Measurements from ENCODE around the gene RPE. TPM values are rescaled to one million over a fixed set of nuclear protein-coding genes. Genes with fewer than 3 reads are reported as not detected.

Gene RPE
- total RNA-seq, 8 experiments from 2014 or later = 25.7 to 56.6 (median 40.6) TPM

DNA sequence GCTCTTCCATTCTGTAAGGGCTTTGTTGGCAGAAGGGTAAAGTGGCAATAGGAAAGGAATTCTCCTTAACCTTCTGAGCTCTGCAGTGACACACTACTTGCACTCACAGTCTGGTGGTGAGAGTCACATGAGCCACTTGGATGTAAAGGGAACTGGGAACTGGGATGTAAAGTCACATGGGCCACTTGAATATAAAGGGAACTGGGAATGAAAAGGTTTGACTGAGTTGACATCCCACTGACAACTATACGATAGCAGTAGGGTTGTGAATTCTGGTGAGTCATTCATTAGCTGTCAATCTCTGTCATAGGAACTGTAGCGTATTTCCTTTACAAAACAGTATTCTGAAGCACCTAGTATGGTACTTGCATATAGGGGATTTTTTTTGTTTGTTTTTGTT is 5.5 kb downstream of the RPE start:
- WGBS, 10 experiments = 83 to 100% (median 100%) methylated on average over 1 to 2 of the region's 2 CpGs; no CpG with 5 or more reads in 3 of the 10 experiments
- H3K27ac ChIP-seq = no peak overlapping the region
- peak in 4 of 8 experiments; percentile 40 to 81 (median 47) for ATAC-seq (replicated peaks in 6 of 8)
- in situ Hi-C loops (cut with MboI; ENCODE audit: low pct_unique_long_range_greater_than_20kb in 2 of 9, low sequenced_read_pairs in 9 of 9, unreplicated experiment in 9 of 9) = no loop called here
- peaks cover 7 to 18% of the 10 kb centered on the region in 2 donors for H3K4me1 ChIP-seq (replicated peaks in 1 of 2)
- no peak overlapping the region for H3K4me3 ChIP-seq

GRCh38 chr2:210009126-210009525 is 6.7 kb downstream of the RPE start:
- 63 to 100% (median 78%) methylated on average over 3 to 6 of the region's 6 CpGs for WGBS, 10 experiments
- no peak overlapping the region for H3K27ac ChIP-seq
- in situ Hi-C loops (cut with MboI; ENCODE audit: low pct_unique_long_range_greater_than_20kb in 2 of 9, low sequenced_read_pairs in 9 of 9, unreplicated experiment in 9 of 9) = no loop called here
- no peak for ATAC-seq (replicated peaks in 6 of 8)
- H3K4me3 ChIP-seq = no peak overlapping the region
- peaks cover 0 to 8% of the 10 kb centered on the region in 2 donors for H3K4me1 ChIP-seq (replicated peaks in 1 of 2)

GRCh38 chr2:210009896-210010295 is 7.5 kb downstream of the RPE start:
- no peak overlapping the region for H3K4me3 ChIP-seq
- in situ Hi-C loops (cut with MboI; ENCODE audit: low pct_unique_long_range_greater_than_20kb in 2 of 9, low sequenced_read_pairs in 9 of 9, unreplicated experiment in 9 of 9) = no loop called here
- 80 to 100% (median 94%) methylated on average over 1 to 3 of the region's 3 CpGs; no CpG with 5 or more reads in 1 of the 10 experiments for WGBS, 10 experiments
- H3K4me1 ChIP-seq (replicated peaks in 1 of 2) = peaks cover 0 to 5% of the 10 kb centered on the region in 2 donors
- H3K27ac ChIP-seq = no peak overlapping the region
- ATAC-seq (replicated peaks in 6 of 8) = no peak

DNA sequence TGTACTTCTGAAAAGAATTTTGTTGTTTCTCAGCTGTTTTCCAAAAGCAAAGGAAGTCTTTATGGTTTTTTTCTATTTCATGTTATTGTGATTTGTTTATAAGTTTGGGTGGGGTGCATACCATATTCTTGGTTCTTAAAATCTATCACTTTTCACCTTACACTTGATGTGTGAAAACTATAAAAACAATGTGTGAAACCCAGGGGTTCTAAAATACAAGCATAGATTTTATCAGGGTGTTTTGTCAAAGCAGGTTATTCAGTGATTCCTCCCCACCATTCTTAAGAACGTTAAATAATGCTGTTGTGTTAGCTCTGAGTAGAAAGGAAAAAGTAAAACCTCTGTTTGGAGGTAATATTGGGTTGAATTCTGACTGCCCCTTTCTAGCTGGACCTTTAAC is 17.7 kb downstream of the RPE start:
- in situ Hi-C loops (cut with MboI; ENCODE audit: low pct_unique_long_range_greater_than_20kb in 2 of 9, low sequenced_read_pairs in 9 of 9, unreplicated experiment in 9 of 9) = no loop called here
- no peak overlapping the region for H3K4me3 ChIP-seq
- ATAC-seq (replicated peaks in 6 of 8) = no peak
- no peaks in the 10 kb centered on the region for H3K4me1 ChIP-seq (replicated peaks in 1 of 2)
- 80 to 100% (median 100%) methylated on average over 1 of the region's 1 CpG; no CpG with 5 or more reads in 2 of the 10 experiments for WGBS, 10 experiments
- H3K27ac ChIP-seq = no peak overlapping the region

DNA sequence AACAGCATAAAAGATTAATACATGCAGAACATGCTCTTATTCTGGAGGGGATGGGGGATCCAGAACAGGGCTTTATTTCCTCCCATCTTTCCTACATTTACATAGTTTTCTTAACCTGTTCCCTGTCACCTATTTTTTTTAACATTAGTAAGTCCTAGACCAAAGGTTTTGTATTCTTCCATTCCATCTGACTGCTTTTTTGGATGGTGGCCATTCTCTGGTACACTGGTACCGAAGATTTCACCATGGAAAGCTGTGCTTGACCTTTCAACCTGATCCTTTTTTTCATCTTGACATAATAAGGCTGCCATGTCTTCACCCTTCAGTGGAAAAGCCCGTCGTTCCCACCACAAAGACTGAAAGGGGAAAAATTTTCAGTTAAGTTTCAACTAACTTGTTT is 20.4 kb downstream of the RPE start:
- WGBS, 10 experiments = 67 to 100% (median 88%) methylated on average over 2 to 3 of the region's 3 CpGs; no CpG with 5 or more reads in 2 of the 10 experiments
- no peak for ATAC-seq (replicated peaks in 6 of 8)

DNA sequence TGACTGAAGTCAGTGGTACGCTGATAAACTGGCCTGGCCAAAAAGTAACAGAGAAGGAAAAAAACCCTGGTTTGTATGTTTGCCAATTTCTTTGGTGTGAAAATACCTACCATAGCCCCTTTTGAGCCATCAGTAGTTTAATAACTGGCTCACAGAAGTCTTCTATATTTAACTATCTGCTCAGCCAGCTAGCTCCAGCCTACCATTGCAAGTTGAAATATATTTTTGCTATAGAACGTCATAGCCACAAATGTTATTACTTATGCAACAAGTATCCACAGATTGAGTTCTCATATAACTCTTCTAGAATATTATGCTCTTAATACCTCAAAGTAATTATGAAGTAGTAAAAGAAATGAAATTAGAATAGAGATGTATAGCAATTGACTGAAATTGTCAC is 25.2 kb downstream of the RPE start:
- no peaks in the 10 kb centered on the region for H3K4me1 ChIP-seq (replicated peaks in 1 of 2)
- in situ Hi-C loops (cut with MboI; ENCODE audit: low pct_unique_long_range_greater_than_20kb in 2 of 9, low sequenced_read_pairs in 9 of 9, unreplicated experiment in 9 of 9) = no loop called here
- H3K4me3 ChIP-seq = no peak overlapping the region
- H3K27ac ChIP-seq = no peak overlapping the region
- 73 to 100% (median 100%) methylated on average over 1 to 2 of the region's 2 CpGs; no CpG with 5 or more reads in 1 of the 10 experiments for WGBS, 10 experiments
- ATAC-seq (replicated peaks in 6 of 8) = no peak

More for the DNA sequence above, 20.4 kb downstream of the RPE start:
- H3K4me1 ChIP-seq (replicated peaks in 1 of 2) = no peaks in the 10 kb centered on the region
- no peak overlapping the region for H3K4me3 ChIP-seq
- in situ Hi-C loops (cut with MboI; ENCODE audit: low pct_unique_long_range_greater_than_20kb in 2 of 9, low sequenced_read_pairs in 9 of 9, unreplicated experiment in 9 of 9) = no loop called here
- no peak overlapping the region for H3K27ac ChIP-seq

GRCh38 chr2:210028178-210028577 is 25.7 kb downstream of the RPE start:
- ATAC-seq (replicated peaks in 6 of 8) = no peak
- no peaks in the 10 kb centered on the region for H3K4me1 ChIP-seq (replicated peaks in 1 of 2)
- in situ Hi-C loops (cut with MboI; ENCODE audit: low pct_unique_long_range_greater_than_20kb in 2 of 9, low sequenced_read_pairs in 9 of 9, unreplicated experiment in 9 of 9) = no loop called here
- WGBS, 10 experiments = 70 to 100% (median 89%) methylated on average over 1 to 2 of the region's 2 CpGs
- H3K27ac ChIP-seq = no peak overlapping the region
- no peak overlapping the region for H3K4me3 ChIP-seq

DNA sequence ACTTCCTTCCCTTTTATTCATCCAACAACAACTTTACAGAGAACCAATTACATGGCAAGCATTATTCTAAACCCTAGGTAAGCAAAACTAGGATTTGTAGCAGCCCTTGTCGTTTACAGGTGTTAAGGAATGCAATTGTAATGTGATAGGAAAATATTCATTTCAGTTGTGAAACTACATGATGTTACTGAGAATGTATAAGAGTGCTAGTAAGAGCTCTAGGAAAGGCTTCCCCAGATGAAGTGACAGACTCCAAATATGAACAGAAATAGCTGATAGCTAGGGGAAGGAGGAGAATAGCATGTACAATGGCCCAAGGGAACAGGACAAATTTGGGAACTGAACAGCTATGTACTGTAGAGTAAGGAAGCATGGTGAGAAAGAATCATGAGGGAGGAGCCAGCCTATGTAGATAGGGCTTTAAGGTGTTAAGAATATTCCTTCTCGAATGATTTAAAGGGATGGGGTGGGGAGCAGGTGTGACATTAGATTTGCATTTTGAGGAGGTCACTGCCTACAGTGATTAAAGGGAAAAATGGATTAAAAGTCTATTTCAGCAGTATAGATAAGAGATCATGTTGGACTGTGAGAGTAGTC is 31.7 kb downstream of the RPE start:
- in situ Hi-C loops (cut with MboI; ENCODE audit: low pct_unique_long_range_greater_than_20kb in 2 of 9, low sequenced_read_pairs in 9 of 9, unreplicated experiment in 9 of 9) = no loop called here
- Histone ChIP-seq H3K4me3 (no peak overlapping the region), H3K27ac (no peak overlapping the region), H3K4me1 (replicated peaks in 1 of 2) (no peaks in the 10 kb centered on the region)
- no peak for ATAC-seq (replicated peaks in 6 of 8)
- WGBS, 10 experiments = 65 to 100% (median 83%) methylated on average over 1 to 2 of the region's 2 CpGs; no CpG with 5 or more reads in 1 of the 10 experiments

- in situ Hi-C loops (cut with MboI; ENCODE audit: low pct_unique_long_range_greater_than_20kb in 2 of 9, low sequenced_read_pairs in 9 of 9, unreplicated experiment in 9 of 9) = no loop called here
- 86 to 100% (median 93%) methylated on average over 1 to 4 of the region's 4 CpGs; no CpG with 5 or more reads in 2 of the 10 experiments for WGBS, 10 experiments
Observed at GRCh38 chr2:210035679-210036078, 33.2 kb downstream of the RPE start.

GRCh38 chr2:210038078-210038477 is 35.6 kb downstream of the RPE start:
- in situ Hi-C loops (cut with MboI; ENCODE audit: low pct_unique_long_range_greater_than_20kb in 2 of 9, low sequenced_read_pairs in 9 of 9, unreplicated experiment in 9 of 9) = no loop called here
- 95 to 100% (median 100%) methylated on average over 1 to 3 of the region's 3 CpGs; no CpG with 5 or more reads in 1 of the 10 experiments for WGBS, 10 experiments
- ATAC-seq (replicated peaks in 6 of 8) = no peak
- Histone ChIP-seq H3K27ac (no peak overlapping the region), H3K4me1 (replicated peaks in 1 of 2) (no peaks in the 10 kb centered on the region), H3K4me3 (no peak overlapping the region)

More at GRCh38 chr2:210035679-210036078, 33.2 kb downstream of the RPE start:
- Histone ChIP-seq H3K4me3 (no peak overlapping the region), H3K4me1 (replicated peaks in 1 of 2) (no peaks in the 10 kb centered on the region), H3K27ac (no peak overlapping the region)
- no peak for ATAC-seq (replicated peaks in 6 of 8)

GRCh38 chr2:210046851-210047500 is 44.5 kb downstream of the RPE start:
- in situ Hi-C loops (cut with MboI; ENCODE audit: low pct_unique_long_range_greater_than_20kb in 2 of 9, low sequenced_read_pairs in 9 of 9, unreplicated experiment in 9 of 9) = no loop called here
- no peak overlapping the region for H3K4me3 ChIP-seq
- no peak overlapping the region for H3K27ac ChIP-seq
- WGBS, 10 experiments = 57 to 100% (median 86%) methylated on average over 1 of the region's 2 CpGs; no CpG with 5 or more reads in 5 of the 10 experiments
- ATAC-seq (replicated peaks in 6 of 8) = no peak
- H3K4me1 ChIP-seq (replicated peaks in 1 of 2) = no peaks in the 10 kb centered on the region

GRCh38 chr2:210049831-210050230 is 47.4 kb downstream of the RPE start:
- Histone ChIP-seq H3K4me1 (replicated peaks in 1 of 2) (no peaks in the 10 kb centered on the region), H3K27ac (no peak overlapping the region), H3K4me3 (no peak overlapping the region)
- WGBS, 10 experiments = 80 to 100% (median 100%) methylated on average over 1 of the region's 1 CpG; no CpG with 5 or more reads in 1 of the 10 experiments
- no peak for ATAC-seq (replicated peaks in 6 of 8)
- in situ Hi-C loops (cut with MboI; ENCODE audit: low pct_unique_long_range_greater_than_20kb in 2 of 9, low sequenced_read_pairs in 9 of 9, unreplicated experiment in 9 of 9) = no loop called here

DNA sequence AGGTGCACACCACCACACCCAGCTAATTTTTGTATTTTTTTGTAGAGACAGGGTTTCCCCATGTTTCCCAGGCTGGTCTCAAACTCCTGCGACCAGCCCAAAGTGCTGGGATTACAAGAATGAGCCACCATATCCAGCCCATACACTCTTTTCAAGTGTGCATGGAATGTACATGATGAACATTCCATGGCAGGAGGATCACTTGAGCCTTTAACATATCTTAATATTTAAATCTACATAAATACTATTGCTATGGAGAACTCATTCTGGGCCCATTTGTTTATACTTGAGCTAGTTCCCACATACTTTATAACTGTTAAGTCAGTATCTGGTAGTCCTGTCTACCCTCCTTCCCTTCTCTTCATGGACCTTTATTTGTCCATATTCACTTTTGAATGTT is 48.4 kb downstream of the RPE start:
- Histone ChIP-seq H3K27ac (no peak overlapping the region), H3K4me3 (no peak overlapping the region), H3K4me1 (replicated peaks in 1 of 2) (no peaks in the 10 kb centered on the region)
- ATAC-seq (replicated peaks in 6 of 8) = peak in 3 of 8 experiments; percentile 63 to 75 (median 73)
- WGBS, 10 experiments = 71 to 100% (median 100%) methylated on average over 1 of the region's 1 CpG; no CpG with 5 or more reads in 6 of the 10 experiments
- in situ Hi-C loops (cut with MboI; ENCODE audit: low pct_unique_long_range_greater_than_20kb in 2 of 9, low sequenced_read_pairs in 9 of 9, unreplicated experiment in 9 of 9) = no loop called here

Data from motor neuron (in vitro differentiated cells).